Caco-2 (cell line): Measurements from ENCODE around the gene EDN2. TPM values are rescaled to one million over a fixed set of nuclear protein-coding genes. Genes with fewer than 3 reads are reported as not detected.

ENCODE experiments used
- BruUV-seq: library from RNA; stranded (reverse); fragments of 400-500 nt; replicated peaks from 2 replicates; lab custom pipeline; 2021; lab: Mats Ljungman, UMichigan
- CTCF ChIA-PET: fragments of 300-600 bp; sonication (Branson Sonifier 250); formaldehyde crosslinking; loops from one replicate; lab custom pipeline; 2022; ENCODE audit warnings: antibody characterized with exemption; lab: Charles Lee
- POLR2A ChIA-PET: fragments of 300-600 bp; sonication (Branson Sonifier 250); formaldehyde crosslinking; loops from one replicate; lab custom pipeline; 2022; ENCODE audit warnings: antibody characterized with exemption; lab: Charles Lee
- DNase-seq, 2 experiments: peaks; one replicate each; pipeline versions ENCODE4 v3.0.0 to v3.0.0-alpha.2; 2020 to 2022
- H3K27me3 ChIP-seq: replicated peaks from 2 replicates; pipeline ENCODE4 v1.6.0; 2011; ENCODE audit warnings: low read length; ENCODE audit not compliant: control insufficient read depth, insufficient read depth
- H3K36me3 ChIP-seq: 2 replicates; pipeline ENCODE4 v1.5.1; 2011; ENCODE audit warnings: low read length; ENCODE audit not compliant: control insufficient read depth, insufficient read depth
- H3K4me1 ChIP-seq: fragments of 250-450 bp; sonication (Bioruptor Pico); 2 replicates; pipeline ENCODE4 v1.5.1; 2020; ENCODE audit warnings: mild to moderate bottlenecking
- H3K4me3 ChIP-seq: 2 replicates; pipeline ENCODE4 v1.5.1; 2011; ENCODE audit warnings: low read depth, mild to moderate bottlenecking, control low read depth, low read length
- H3K9me3 ChIP-seq: fragments of 250-450 bp; sonication (Bioruptor Pico); 2 replicates; pipeline ENCODE4 v1.5.1; 2020; ENCODE audit warnings: mild to moderate bottlenecking, moderate library complexity
- H3K27ac Mint-ChIP-seq: one replicate; pipeline ENCODE4 v1.8.0; 2022; ENCODE audit warnings: mixed read lengths; ENCODE audit not compliant: unreplicated experiment
- H3K27me3 Mint-ChIP-seq: one replicate; pipeline ENCODE4 v1.8.0; 2022; ENCODE audit warnings: mixed read lengths; ENCODE audit not compliant: insufficient read depth, unreplicated experiment
- H3K36me3 Mint-ChIP-seq: one replicate; pipeline ENCODE4 v1.8.0; 2022; ENCODE audit warnings: mild to moderate bottlenecking, mixed read lengths; ENCODE audit not compliant: insufficient read depth, unreplicated experiment
- H3K4me1 Mint-ChIP-seq: one replicate; pipeline ENCODE4 v1.8.0; 2022; ENCODE audit warnings: low read depth, mixed read lengths; ENCODE audit not compliant: unreplicated experiment
- H3K4me3 Mint-ChIP-seq: one replicate; pipeline ENCODE4 v1.8.0; 2022; ENCODE audit warnings: mild to moderate bottlenecking, moderate library complexity, mixed read lengths; ENCODE audit not compliant: unreplicated experiment
- H3K9me3 Mint-ChIP-seq: one replicate; pipeline ENCODE4 v1.8.0; 2022; ENCODE audit warnings: mixed read lengths; ENCODE audit not compliant: unreplicated experiment
- CTCF ChIP-seq, 2 experiments: fragments of 200-600 bp in 1 of 2; IDR thresholded peaks; 1 replicate in 1 of 2; 2 replicates in 1 of 2; pipeline versions ENCODE4 v1.5.1 to v1.8.0; 2011 to 2022; ENCODE audit warnings: antibody characterized with exemption in 1 of 2, control low read depth in 1 of 2, inconsistent platforms in 1 of 2, low read depth in 1 of 2, low read length in 1 of 2, mild to moderate bottlenecking in 1 of 2, moderate library complexity in 1 of 2; ENCODE audit not compliant: insufficient read depth in 1 of 2, severe bottlenecking in 1 of 2, unreplicated experiment in 1 of 2
- intact Hi-C: fragments of 100-400 bp; cut with micrococcal nuclease; formaldehyde crosslinking; loops from one replicate; pipeline ENCODE4 v1.10.0; 2022; ENCODE audit not compliant: unreplicated experiment
- total RNA-seq: library from RNA; stranded (reverse); gene quantifications from 2 replicates; pipeline ENCODE4 v1.2.3, GENCODE V29; 2022

The EDN2 gene
- total RNA-seq, 1 experiment from 2014 or later: not detected

DNA sequence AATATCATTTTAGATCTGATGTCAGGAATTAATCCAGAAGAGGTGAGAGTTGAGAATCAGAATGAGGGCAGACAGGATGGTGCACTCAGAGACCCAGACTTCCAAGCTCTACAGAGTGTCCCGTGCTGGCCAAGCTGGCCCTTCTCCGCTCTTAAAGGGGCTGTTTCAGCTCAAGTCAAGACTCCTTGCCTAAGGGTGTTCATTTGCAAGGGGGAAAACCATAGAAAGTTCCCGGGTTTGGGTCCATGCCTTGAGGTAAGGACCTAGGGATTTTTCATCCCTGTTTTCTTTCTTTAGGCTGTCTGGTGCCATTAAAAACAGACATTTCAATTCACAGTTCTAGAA, 47.5 kb downstream of the EDN2 start:
- ChIA-PET CTCF (no interaction called here), POLR2A (no interaction called here)
- Mint-ChIP-seq H3K27me3 (no peaks in the 10 kb centered on the region), H3K9me3 (no peaks in the 10 kb centered on the region), H3K4me3 (no peak overlapping the region), H3K27ac (no peak overlapping the region), H3K4me1 (peaks cover 7% of the 10 kb centered on the region), H3K36me3 (no peaks in the 10 kb centered on the region)
- TF ChIP-seq CTCF (IDR thresholded peaks at IDR 0.05; ENCODE audit: insufficient read depth in 1 of 2, low read depth in 1 of 2, low read length in 1 of 2, severe bottlenecking in 1 of 2, unreplicated experiment in 1 of 2): no peak
- DNase-seq: no peak
- Histone ChIP-seq H3K4me1 (peaks cover 24% of the 10 kb centered on the region), H3K36me3 (no peaks in the 10 kb centered on the region), H3K27me3 (no peaks in the 10 kb centered on the region), H3K9me3 (no peaks in the 10 kb centered on the region), H3K4me3 (no peak overlapping the region)
- no TSS peak for BruUV-seq
- intact Hi-C loops: no loop called here

DNA sequence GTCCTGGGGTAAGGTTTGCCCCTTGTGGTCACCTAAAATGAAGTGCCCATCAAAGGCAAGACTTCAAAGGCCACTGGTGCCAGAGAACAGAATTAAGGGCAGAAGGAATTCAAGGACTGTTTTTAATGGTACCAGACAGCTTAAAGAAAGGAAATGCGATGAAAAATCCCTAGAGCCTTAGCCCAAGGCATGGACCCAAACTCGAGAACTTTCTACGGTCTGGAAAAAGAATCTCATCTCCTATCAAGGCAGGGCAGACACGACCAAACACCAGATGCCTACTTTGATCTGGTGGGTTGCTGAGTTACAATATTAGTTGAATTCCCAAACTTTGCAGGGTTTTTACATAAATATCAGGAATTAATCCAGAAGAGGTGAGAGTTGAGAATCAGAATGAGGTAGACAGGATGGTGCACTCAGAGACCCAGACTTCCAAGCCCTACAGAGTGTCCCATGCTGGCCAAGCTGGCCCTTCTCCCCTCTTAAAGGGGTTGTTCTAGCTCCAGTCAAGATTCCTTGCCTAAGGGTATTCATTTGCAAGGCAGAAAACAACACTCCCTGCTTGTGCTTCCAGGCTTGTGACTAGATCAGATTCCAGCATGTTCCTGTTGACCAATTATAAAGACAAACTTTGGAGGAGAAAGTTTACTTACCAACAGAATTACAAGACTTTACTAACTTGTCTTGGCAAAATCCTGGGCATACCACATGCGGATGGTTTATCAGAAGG, 48.0 kb downstream of the EDN2 start:
- no peak for DNase-seq
- Mint-ChIP-seq H3K27me3 (no peaks in the 10 kb centered on the region), H3K36me3 (no peaks in the 10 kb centered on the region), H3K4me1 (peaks cover 7% of the 10 kb centered on the region), H3K27ac (peak overlapping the region; percentile 76), H3K9me3 (no peaks in the 10 kb centered on the region), H3K4me3 (no peak overlapping the region)
- no peaks in the 10 kb centered on the region for H3K36me3 ChIP-seq
- H3K4me3 ChIP-seq: no peak overlapping the region
- no peak for TF ChIP-seq CTCF (IDR thresholded peaks at IDR 0.05; ENCODE audit: insufficient read depth in 1 of 2, low read depth in 1 of 2, low read length in 1 of 2, severe bottlenecking in 1 of 2, unreplicated experiment in 1 of 2)
- no TSS peak for BruUV-seq
- H3K9me3 ChIP-seq: no peaks in the 10 kb centered on the region
- no peaks in the 10 kb centered on the region for H3K27me3 ChIP-seq
- ChIA-PET CTCF (interaction anchor here (1.2 kb wide), 1 partner anchor 79 kb away, joined by 5 read pairs; no protein-coding TSS in a partner anchor), POLR2A (no interaction called here)
- intact Hi-C loops: no loop called here
- H3K4me1 ChIP-seq: peaks cover 24% of the 10 kb centered on the region

DNA sequence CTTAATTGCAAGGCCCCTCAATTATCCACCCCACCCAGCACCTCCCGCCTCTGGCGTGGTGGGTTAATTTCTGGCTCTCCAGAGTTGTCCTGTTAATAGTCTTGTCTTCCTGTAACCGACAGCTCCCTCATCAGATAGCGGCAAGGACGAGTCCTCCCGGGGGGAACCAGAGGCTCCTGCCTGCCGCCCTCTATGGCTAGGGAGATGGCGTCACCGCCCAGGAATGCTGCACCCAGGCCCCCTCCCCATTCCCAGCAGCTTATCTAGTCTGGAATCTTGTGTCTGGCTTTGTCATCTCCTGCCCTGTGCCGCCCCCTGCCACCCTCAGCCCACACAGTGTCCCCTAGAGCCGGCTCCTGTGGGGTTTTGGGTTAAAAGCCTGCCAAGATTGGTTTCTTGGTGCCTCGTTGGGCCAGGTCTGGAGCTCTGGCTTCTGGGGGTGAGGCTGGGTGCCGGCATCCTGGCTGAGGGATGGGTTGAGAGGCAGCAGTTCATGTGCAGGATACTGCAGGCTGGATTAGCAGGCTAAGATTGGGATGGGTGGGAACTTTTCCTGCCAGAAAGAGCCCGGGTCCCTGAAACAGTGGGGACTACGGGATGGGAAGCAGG, 48.8 kb downstream of the EDN2 start:
- no peak overlapping the region for H3K4me3 Mint-ChIP-seq
- DNase-seq: peak; percentile 75 to 80
- Histone ChIP-seq H3K4me1 (peaks cover 24% of the 10 kb centered on the region), H3K4me3 (no peak overlapping the region), H3K36me3 (no peaks in the 10 kb centered on the region), H3K27me3 (no peaks in the 10 kb centered on the region), H3K9me3 (no peaks in the 10 kb centered on the region)
- POLR2A ChIA-PET: no interaction called here
- no peaks in the 10 kb centered on the region for H3K36me3 Mint-ChIP-seq
- H3K27me3 Mint-ChIP-seq: no peaks in the 10 kb centered on the region
- BruUV-seq: no TSS peak
- CTCF ChIA-PET: interaction anchor here (1.2 kb wide), 1 partner anchor 80 kb away, joined by 5 read pairs; no protein-coding TSS in a partner anchor
- intact Hi-C loops: no loop called here
- peak overlapping the region; percentile 76 for H3K27ac Mint-ChIP-seq
- TF ChIP-seq CTCF (IDR thresholded peaks at IDR 0.05; ENCODE audit: insufficient read depth in 1 of 2, low read depth in 1 of 2, low read length in 1 of 2, severe bottlenecking in 1 of 2, unreplicated experiment in 1 of 2): no peak
- H3K9me3 Mint-ChIP-seq: no peaks in the 10 kb centered on the region
- peaks cover 7% of the 10 kb centered on the region for H3K4me1 Mint-ChIP-seq
